ENCODE measurements around the gene GRIP1.
"Not testable (repeated sequence)": the region's sequence is repeated elsewhere in the genome, so short reads cannot be mapped to it uniquely, and the experiment has no call there.

DNA sequence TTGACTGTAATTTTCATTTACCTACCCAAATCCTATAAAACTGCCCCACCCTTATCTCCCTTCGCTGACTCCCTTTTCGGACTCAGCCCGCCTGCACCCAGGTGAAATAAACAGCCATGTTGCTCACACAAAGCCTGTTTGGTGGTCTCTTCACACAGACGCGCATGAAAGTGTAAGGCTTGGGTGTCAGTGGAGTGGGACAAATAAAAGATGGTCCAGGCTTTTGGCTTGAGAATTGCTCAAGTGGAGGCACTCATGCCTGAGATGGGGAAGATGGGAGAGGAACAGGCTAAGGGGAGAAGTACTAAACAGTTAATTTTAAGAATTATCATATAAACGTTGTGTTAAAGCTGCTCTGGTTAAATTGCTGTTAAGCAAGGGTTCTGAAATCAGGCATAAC is 180.8 kb downstream of the GRIP1 start:
- not testable (repeated sequence) for TF ChIP-seq EZH2 (IDR thresholded peaks at IDR 0.05; ENCODE audit: low read depth, unreplicated experiment); EZH2phosphoT487 (IDR thresholded peaks at IDR 0.05; ENCODE audit: unreplicated experiment); POLR2AphosphoS5 (IDR thresholded peaks at IDR 0.05; ENCODE audit: low read depth); REST (IDR thresholded peaks at IDR 0.05; ENCODE audit: unreplicated experiment); ZNF331 (CRISPR knock-in tag; IDR thresholded peaks at IDR 0.05; ENCODE audit: low read depth); JUNB (IDR thresholded peaks at IDR 0.05; ENCODE audit: unreplicated experiment); ZNF462 (CRISPR knock-in tag; IDR thresholded peaks at IDR 0.05); ETS1 (IDR thresholded peaks at IDR 0.05)
- TF ChIP-seq, protein P1, sequence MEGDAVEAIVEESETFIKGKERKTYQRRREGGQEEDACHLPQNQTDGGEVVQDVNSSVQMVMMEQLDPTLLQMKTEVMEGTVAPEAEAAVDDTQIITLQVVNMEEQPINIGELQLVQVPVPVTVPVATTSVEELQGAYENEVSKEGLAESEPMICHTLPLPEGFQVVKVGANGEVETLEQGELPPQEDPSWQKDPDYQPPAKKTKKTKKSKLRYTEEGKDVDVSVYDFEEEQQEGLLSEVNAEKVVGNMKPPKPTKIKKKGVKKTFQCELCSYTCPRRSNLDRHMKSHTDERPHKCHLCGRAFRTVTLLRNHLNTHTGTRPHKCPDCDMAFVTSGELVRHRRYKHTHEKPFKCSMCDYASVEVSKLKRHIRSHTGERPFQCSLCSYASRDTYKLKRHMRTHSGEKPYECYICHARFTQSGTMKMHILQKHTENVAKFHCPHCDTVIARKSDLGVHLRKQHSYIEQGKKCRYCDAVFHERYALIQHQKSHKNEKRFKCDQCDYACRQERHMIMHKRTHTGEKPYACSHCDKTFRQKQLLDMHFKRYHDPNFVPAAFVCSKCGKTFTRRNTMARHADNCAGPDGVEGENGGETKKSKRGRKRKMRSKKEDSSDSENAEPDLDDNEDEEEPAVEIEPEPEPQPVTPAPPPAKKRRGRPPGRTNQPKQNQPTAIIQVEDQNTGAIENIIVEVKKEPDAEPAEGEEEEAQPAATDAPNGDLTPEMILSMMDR (conservative IDR thresholded peaks at IDR 0.05; ENCODE audit: low read depth in 2 of 2), result not testable (repeated sequence)
